ENCODE data around the gene SEC14L2. TPM values are rescaled to one million over a fixed set of nuclear protein-coding genes. Genes with fewer than 3 reads are reported as not detected.

Gene SEC14L2
- total and polyA plus RNA-seq, 2 donors (not counting 3 experiments of a cell fraction or from before 2014, with no cell fraction given), result 22.5 to 28.8 TPM

GRCh38 chr22:30361916-30362650, 34.7 kb upstream of the SEC14L2 start:
- CTCF ChIA-PET, result interaction anchor here (1.1 to 1.5 kb wide), 3 partner anchors 13 to 74 kb away, joined by 3 to 4 read pairs (median 3); partner anchors contain the start of gene RNF215
- FAIRE-seq, result no peak
- H3K4me3 ChIP-seq (replicated peaks in 1 of 3; ENCODE audit: insufficient read depth in 1 of 3, low read depth in 1 of 3, low read length in 3 of 3), result no peak overlapping the region
- H3K27me3 ChIP-seq (ENCODE audit: control insufficient read depth in 2 of 2, insufficient read depth in 2 of 2, low read length in 2 of 2), result no peaks in the 10 kb centered on the region
- H3K4me2 ChIP-seq (ENCODE audit: insufficient read depth, low read length), result no peak overlapping the region
- dilution Hi-C loops (cut with MboI; ENCODE audit: extremely low pct_ligation_motif_present, low sequenced_read_pairs), result no loop called here
- no peak for DNase-seq (ENCODE audit: low read depth, low spot score)
- POLR2A ChIA-PET, result no interaction called here
- TF ChIP-seq POLR2AphosphoS5 (IDR thresholded peaks at IDR 0.05; ENCODE audit: insufficient read depth, low read depth, low read length) (no peak), FOS (IDR thresholded peaks at IDR 0.05; ENCODE audit: borderline replicate concordance, insufficient read depth, low read length) (no peak), MAX (IDR thresholded peaks at IDR 0.05; ENCODE audit: insufficient read depth, insufficient read length) (no peak), JUN (IDR thresholded peaks at IDR 0.05; ENCODE audit: borderline replicate concordance, insufficient read depth, insufficient read length, low read depth) (no peak), MYC (IDR thresholded peaks at IDR 0.05; ENCODE audit: low read depth, low read length) (no peak), POLR2A (IDR thresholded peaks at IDR 0.05; ENCODE audit: low read depth, low read length) (no peak), CTCF (IDR thresholded peaks at IDR 0.05; ENCODE audit: extremely low read depth in 1 of 2, insufficient read depth in 1 of 2, low read depth in 1 of 2, low read length in 2 of 2) (no peak), EZH2 (IDR thresholded peaks at IDR 0.05; ENCODE audit: borderline replicate concordance, low read depth, low read length, severe bottlenecking) (no peak), GATA2 (IDR thresholded peaks at IDR 0.05; ENCODE audit: insufficient read depth, insufficient read length, low read depth, low read length) (no peak)
- no peaks in the 10 kb centered on the region for H3K9me1 ChIP-seq (replicated peaks; ENCODE audit: control insufficient read depth, extremely low read depth, insufficient read depth, low read length)
- no peaks in the 10 kb centered on the region for H3K79me2 ChIP-seq (ENCODE audit: control insufficient read depth, insufficient read depth, low read length)
- H3K4me1 ChIP-seq (ENCODE audit: control insufficient read depth, extremely low read depth, insufficient read depth, low read length), result no peaks in the 10 kb centered on the region
- no peaks in the 10 kb centered on the region for H3K36me3 ChIP-seq (ENCODE audit: control insufficient read depth in 2 of 2, extremely low read depth in 1 of 2, insufficient read depth in 2 of 2, low read length in 2 of 2)
- BruUV-seq (replicated peaks), result no TSS peak
- no peak overlapping the region for H3K9ac ChIP-seq (replicated peaks; ENCODE audit: extremely low read depth, insufficient read depth, low read length)
- intact Hi-C loops (cut with micrococcal nuclease), result no loop called here
- no peak overlapping the region for H3K27ac ChIP-seq (ENCODE audit: insufficient read depth, low read depth, low read length)
- H4K20me1 ChIP-seq (replicated peaks; ENCODE audit: control insufficient read depth, extremely low read depth, insufficient read depth, low read length), result no peaks in the 10 kb centered on the region
- no peak overlapping the region for H2AFZ ChIP-seq (ENCODE audit: low read depth, low read length)
- no peaks in the 10 kb centered on the region for H3K9me3 ChIP-seq (replicated peaks; ENCODE audit: control insufficient read depth, insufficient read depth, low read length)

Measured in endothelial cell of umbilical vein (primary cell).